ENCODE results near the gene GLS. TPM values are rescaled to one million over a fixed set of nuclear protein-coding genes. Genes with fewer than 3 reads are reported as not detected.
A peak's percentile ranks its signal among the peaks of the same experiment; 100 is the strongest.
"Not testable (repeated sequence)": the region's sequence is repeated elsewhere in the genome, so short reads cannot be mapped to it uniquely, and the experiment has no call there.

GLS gene
- total and polyA plus RNA-seq, 2 donors (not counting 1 experiment from before 2014, with no cell fraction given) = 32.5 to 195 TPM

- no peak overlapping the region for H3K4me3 Mint-ChIP-seq
- CTCF ChIA-PET = no interaction called here
- no peak for DNase-seq
- H3K27ac Mint-ChIP-seq = no peak overlapping the region
- H3K27ac ChIP-seq (ENCODE audit: low read length in 2 of 2) = no peak overlapping the region
- H3K9me3 Mint-ChIP-seq (ENCODE audit: insufficient read depth) = no peaks in the 10 kb centered on the region
- POLR2A ChIA-PET = no interaction called here
- H3K9me3 ChIP-seq (ENCODE audit: control extremely low read depth in 1 of 3, control insufficient read depth in 2 of 3, insufficient read depth in 1 of 3, low read length in 2 of 3) = peaks cover 0 to 1% (median 0%) of the 10 kb centered on the region in 3 donors
- no peak for ATAC-seq (ENCODE audit: low read depth)
- no peaks in the 10 kb centered on the region for H4K20me1 ChIP-seq (ENCODE audit: control insufficient read depth, insufficient read depth, low read length, poor library complexity, severe bottlenecking)
- H2AFZ ChIP-seq (ENCODE audit: insufficient read depth, low read depth, low read length, poor library complexity, severe bottlenecking) = no peak overlapping the region
- WGBS (ENCODE audit: insufficient coverage) = 100% methylated on average over 1 of the region's 4 CpGs
- H3K79me2 ChIP-seq (ENCODE audit: control insufficient read depth, insufficient read depth, low read length) = no peaks in the 10 kb centered on the region
- no peaks in the 10 kb centered on the region for H3K27me3 ChIP-seq (replicated peaks in 1 of 4; ENCODE audit: control extremely low read depth in 1 of 4, control insufficient read depth in 3 of 4, insufficient read depth in 4 of 4, low read length in 3 of 4)
- no peak overlapping the region for H3K4me2 ChIP-seq (replicated peaks; ENCODE audit: low read depth, low read length, poor library complexity, severe bottlenecking)
- no peaks in the 10 kb centered on the region for H3K36me3 ChIP-seq (replicated peaks in 1 of 2; ENCODE audit: control extremely low read depth in 1 of 2, control insufficient read depth in 1 of 2, extremely low read depth in 1 of 2, insufficient read depth in 2 of 2, low read length in 1 of 2)
- no peak for TF ChIP-seq EZH2 (IDR thresholded peaks at IDR 0.05; ENCODE audit: borderline replicate concordance, insufficient read depth, low read depth, low read length, poor library complexity, severe bottlenecking)
- H3K9ac ChIP-seq (ENCODE audit: low read length) = no peak overlapping the region
- H3K4me3 ChIP-seq (ENCODE audit: control extremely low read depth in 1 of 5, extremely low read depth in 1 of 5, insufficient read depth in 1 of 5, low read depth in 2 of 5, low read length in 4 of 5) = no peak overlapping the region
- H3K4me1 ChIP-seq (ENCODE audit: control insufficient read depth in 2 of 2, insufficient read depth in 2 of 2, low read length in 2 of 2) = peaks cover 5% of the 10 kb centered on the region in 2 donors
- intact Hi-C loops (cut with micrococcal nuclease) = no loop called here
- H3K27me3 Mint-ChIP-seq = no peaks in the 10 kb centered on the region
- H3K4me1 Mint-ChIP-seq = peaks cover under 1% of the 10 kb centered on the region
Observed at GRCh38 chr2:190953257-190953656, 72.6 kb downstream of the GLS start.

- H3K27ac Mint-ChIP-seq = peak overlapping the region; percentile 32
- peaks cover 17% of the 10 kb centered on the region for H3K4me1 Mint-ChIP-seq
- H3K27me3 ChIP-seq (replicated peaks in 1 of 4; ENCODE audit: control extremely low read depth in 1 of 4, control insufficient read depth in 3 of 4, insufficient read depth in 4 of 4, low read length in 3 of 4) = no peaks in the 10 kb centered on the region
- no peak for ATAC-seq (ENCODE audit: low read depth)
- no peak overlapping the region for H3K4me3 ChIP-seq (ENCODE audit: control extremely low read depth in 1 of 5, extremely low read depth in 1 of 5, insufficient read depth in 1 of 5, low read depth in 2 of 5, low read length in 4 of 5)
- TF ChIP-seq, protein P1, sequence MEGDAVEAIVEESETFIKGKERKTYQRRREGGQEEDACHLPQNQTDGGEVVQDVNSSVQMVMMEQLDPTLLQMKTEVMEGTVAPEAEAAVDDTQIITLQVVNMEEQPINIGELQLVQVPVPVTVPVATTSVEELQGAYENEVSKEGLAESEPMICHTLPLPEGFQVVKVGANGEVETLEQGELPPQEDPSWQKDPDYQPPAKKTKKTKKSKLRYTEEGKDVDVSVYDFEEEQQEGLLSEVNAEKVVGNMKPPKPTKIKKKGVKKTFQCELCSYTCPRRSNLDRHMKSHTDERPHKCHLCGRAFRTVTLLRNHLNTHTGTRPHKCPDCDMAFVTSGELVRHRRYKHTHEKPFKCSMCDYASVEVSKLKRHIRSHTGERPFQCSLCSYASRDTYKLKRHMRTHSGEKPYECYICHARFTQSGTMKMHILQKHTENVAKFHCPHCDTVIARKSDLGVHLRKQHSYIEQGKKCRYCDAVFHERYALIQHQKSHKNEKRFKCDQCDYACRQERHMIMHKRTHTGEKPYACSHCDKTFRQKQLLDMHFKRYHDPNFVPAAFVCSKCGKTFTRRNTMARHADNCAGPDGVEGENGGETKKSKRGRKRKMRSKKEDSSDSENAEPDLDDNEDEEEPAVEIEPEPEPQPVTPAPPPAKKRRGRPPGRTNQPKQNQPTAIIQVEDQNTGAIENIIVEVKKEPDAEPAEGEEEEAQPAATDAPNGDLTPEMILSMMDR (IDR thresholded peaks at IDR 0.05) = no peak
- TF ChIP-seq EZH2 (IDR thresholded peaks at IDR 0.05; ENCODE audit: borderline replicate concordance, insufficient read depth, low read depth, low read length, poor library complexity, severe bottlenecking) = no peak
- CTCF ChIA-PET = interaction anchor here (0.9 to 1.5 kb wide), 3 partner anchors 8 to 109 kb away, joined by 4 to 7 read pairs (median 6); no protein-coding TSS in a partner anchor
- H2AFZ ChIP-seq (ENCODE audit: insufficient read depth, low read depth, low read length, poor library complexity, severe bottlenecking) = no peak overlapping the region
- intact Hi-C loops (cut with micrococcal nuclease) = no loop called here
- peak overlapping the region in 1 of 2 donors; percentile 46 for H3K27ac ChIP-seq (ENCODE audit: low read length in 2 of 2)
- H3K4me2 ChIP-seq (replicated peaks; ENCODE audit: low read depth, low read length, poor library complexity, severe bottlenecking) = no peak overlapping the region
- POLR2A ChIA-PET = no interaction called here
- no peaks in the 10 kb centered on the region for H3K9me3 Mint-ChIP-seq (ENCODE audit: insufficient read depth)
- no peak for DNase-seq
- no peak overlapping the region for H3K9ac ChIP-seq (ENCODE audit: low read length)
- no peaks in the 10 kb centered on the region for H4K20me1 ChIP-seq (ENCODE audit: control insufficient read depth, insufficient read depth, low read length, poor library complexity, severe bottlenecking)
- peaks cover 0 to 1% (median 0%) of the 10 kb centered on the region in 3 donors for H3K9me3 ChIP-seq (ENCODE audit: control extremely low read depth in 1 of 3, control insufficient read depth in 2 of 3, insufficient read depth in 1 of 3, low read length in 2 of 3)
- no peak overlapping the region for H3K4me3 Mint-ChIP-seq
- H3K36me3 ChIP-seq (replicated peaks in 1 of 2; ENCODE audit: control extremely low read depth in 1 of 2, control insufficient read depth in 1 of 2, extremely low read depth in 1 of 2, insufficient read depth in 2 of 2, low read length in 1 of 2) = peaks cover 11 to 32% of the 10 kb centered on the region in 2 experiments
- H3K79me2 ChIP-seq (ENCODE audit: control insufficient read depth, insufficient read depth, low read length) = no peaks in the 10 kb centered on the region
- H3K27me3 Mint-ChIP-seq = no peaks in the 10 kb centered on the region
- 100% methylated on average over 1 of the region's 5 CpGs for WGBS (ENCODE audit: insufficient coverage)
- H3K4me1 ChIP-seq (ENCODE audit: control insufficient read depth in 2 of 2, insufficient read depth in 2 of 2, low read length in 2 of 2) = peaks cover 4 to 7% of the 10 kb centered on the region in 2 donors
Observed at GRCh38 chr2:190959911-190960788, 79.5 kb downstream of the GLS start.

- H3K79me2 ChIP-seq (ENCODE audit: control insufficient read depth, insufficient read depth, low read length); H3K4me2 ChIP-seq (replicated peaks; ENCODE audit: low read depth, low read length, poor library complexity, severe bottlenecking); intact Hi-C loops (cut with micrococcal nuclease); H4K20me1 ChIP-seq (ENCODE audit: control insufficient read depth, insufficient read depth, low read length, poor library complexity, severe bottlenecking); H3K4me3 Mint-ChIP-seq; H3K9me3 ChIP-seq (ENCODE audit: control extremely low read depth in 1 of 3, control insufficient read depth in 2 of 3, insufficient read depth in 1 of 3, low read length in 2 of 3); ATAC-seq (ENCODE audit: low read depth); DNase-seq; H3K27me3 ChIP-seq (replicated peaks in 1 of 4; ENCODE audit: control extremely low read depth in 1 of 4, control insufficient read depth in 3 of 4, insufficient read depth in 4 of 4, low read length in 3 of 4); H2AFZ ChIP-seq (ENCODE audit: insufficient read depth, low read depth, low read length, poor library complexity, severe bottlenecking); H3K9ac ChIP-seq (ENCODE audit: low read length); H3K9me3 Mint-ChIP-seq (ENCODE audit: insufficient read depth); CTCF ChIA-PET; H3K4me1 ChIP-seq (ENCODE audit: control insufficient read depth in 2 of 2, insufficient read depth in 2 of 2, low read length in 2 of 2); H3K27ac Mint-ChIP-seq; H3K4me3 ChIP-seq (ENCODE audit: control extremely low read depth in 1 of 5, extremely low read depth in 1 of 5, insufficient read depth in 1 of 5, low read depth in 2 of 5, low read length in 4 of 5); H3K27me3 Mint-ChIP-seq: not testable (repeated sequence)
- peaks cover 18% of the 10 kb centered on the region for H3K4me1 Mint-ChIP-seq
- Histone ChIP-seq H3K27ac (ENCODE audit: low read length in 2 of 2) (peak overlapping the region in 1 of 2 donors; percentile 1), H3K36me3 (replicated peaks in 1 of 2; ENCODE audit: control extremely low read depth in 1 of 2, control insufficient read depth in 1 of 2, extremely low read depth in 1 of 2, insufficient read depth in 2 of 2, low read length in 1 of 2) (peaks cover 16 to 40% of the 10 kb centered on the region in 2 experiments)
- POLR2A ChIA-PET = interaction anchor here (0.6 kb wide), 1 partner anchor 193 kb away, joined by 3 read pairs; no protein-coding TSS in a partner anchor
- WGBS (ENCODE audit: insufficient coverage) = 96% methylated on average over 4 of the region's 5 CpGs
Observed at GRCh38 chr2:190961117-190961516, 80.5 kb downstream of the GLS start.
